H54 (cell line): ENCODE results near the gene WDR1.

Source experiments
- DNase-seq: peaks from one replicate; pipeline ENCODE4 v3.0.0; 2011; ENCODE audit warnings: low spot score, mixed read lengths; ENCODE audit not compliant: insufficient read length
- FAIRE-seq: peaks from 3 replicates; lab custom pipeline; 2011; peaks lifted over from hg19 to GRCh38; lab: Jason Lieb, UNC
- POLR2A ChIP-seq: IDR thresholded peaks from 2 replicates; pipeline ENCODE4 v1.6.1; 2011; ENCODE audit warnings: low read depth, mild to moderate bottlenecking, low read length

Gene WDR1

GRCh38 chr4:10114147-10114546 lies 2.5 kb downstream of the WDR1 start:
- FAIRE-seq (no peak), DNase-seq (no peak)
- TF ChIP-seq POLR2A, result no peak

GRCh38 chr4:10113362-10114047 lies 3.1 kb downstream of the WDR1 start:
- FAIRE-seq (no peak), DNase-seq (no peak)
- no peak for TF ChIP-seq POLR2A

- TF ChIP-seq POLR2A, result no peak
- DNase-seq, result no peak
- no peak for FAIRE-seq
Observed at GRCh38 chr4:10112658-10113284, 3.8 kb downstream of the WDR1 start.

- no peak for FAIRE-seq
- DNase-seq, result no peak
- TF ChIP-seq POLR2A, result no peak
Observed at GRCh38 chr4:10111067-10111801, 5.4 kb downstream of the WDR1 start.

GRCh38 chr4:10109995-10110670 lies 6.5 kb downstream of the WDR1 start:
- DNase-seq (no peak), FAIRE-seq (no peak)
- no peak for TF ChIP-seq POLR2A

GRCh38 chr4:10108818-10109783 lies 7.5 kb downstream of the WDR1 start:
- no peak for FAIRE-seq
- no peak for TF ChIP-seq POLR2A
- no peak for DNase-seq

GRCh38 chr4:10108391-10108790 lies 8.2 kb downstream of the WDR1 start:
- DNase-seq, result no peak
- no peak for FAIRE-seq
- TF ChIP-seq POLR2A, result no peak

- no peak for TF ChIP-seq POLR2A
- FAIRE-seq (no peak), DNase-seq (no peak)
Observed at GRCh38 chr4:10107111-10108091, 9.2 kb downstream of the WDR1 start.

- FAIRE-seq (no peak), DNase-seq (peak; percentile 80)
- no peak for TF ChIP-seq POLR2A
Observed at GRCh38 chr4:10106421-10107039, 10.1 kb downstream of the WDR1 start.

- DNase-seq (no peak), FAIRE-seq (no peak)
- no peak for TF ChIP-seq POLR2A
Observed at GRCh38 chr4:10105920-10106319, 10.7 kb downstream of the WDR1 start.

- DNase-seq (no peak), FAIRE-seq (no peak)
- no peak for TF ChIP-seq POLR2A
Observed at GRCh38 chr4:10105421-10105820, 11.2 kb downstream of the WDR1 start.

GRCh38 chr4:10104991-10105276 lies 11.7 kb downstream of the WDR1 start:
- TF ChIP-seq POLR2A, result no peak
- no peak for FAIRE-seq
- DNase-seq, result no peak
